ENCODE measurements around the gene ARHGAP6. TPM values are rescaled to one million over a fixed set of nuclear protein-coding genes. Genes with fewer than 3 reads are reported as not detected.

The ARHGAP6 gene
- total and polyA plus RNA-seq, 3 donors from 2014 or later = 4.8 to 11.8 (median 5.7) TPM

DNA sequence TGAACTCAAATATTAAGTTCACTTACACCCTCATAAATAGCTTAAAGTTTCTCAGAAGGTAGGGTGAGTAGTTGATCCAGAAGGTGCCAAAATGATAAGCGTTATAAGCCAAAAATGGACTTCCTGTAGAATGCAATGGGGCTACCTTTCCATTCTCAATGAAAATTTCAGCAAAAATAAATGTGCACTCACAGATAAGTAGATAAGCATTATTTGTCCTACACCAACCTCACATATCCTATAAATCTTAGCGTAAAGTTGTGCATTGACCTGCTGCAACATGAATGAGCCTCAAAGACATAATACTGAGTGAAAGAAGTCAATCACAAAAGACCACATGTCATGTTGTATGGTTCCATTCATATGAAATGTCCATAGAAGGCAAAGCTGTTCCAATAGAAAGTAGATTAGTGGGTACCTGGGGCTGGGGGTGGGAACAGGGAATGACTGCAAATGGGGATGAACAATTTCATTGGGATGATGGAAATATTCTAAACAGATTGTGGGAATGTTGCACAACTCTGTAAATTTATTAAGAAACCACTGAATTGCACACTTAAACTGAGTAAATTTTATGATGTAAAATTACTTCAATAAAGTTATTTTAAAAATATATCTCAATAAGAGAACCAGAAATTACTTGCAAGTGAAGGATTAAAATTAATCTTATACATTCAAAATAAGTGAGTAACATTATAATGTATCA, 271.6 kb downstream of the ARHGAP6 start:
- intact Hi-C loops (cut with DNase I; ENCODE audit: low total_unique reads) = no loop called here
- Histone ChIP-seq H3K27ac (no peak overlapping the region), H3K4me3 (no peak overlapping the region), H3K27me3 (no peaks in the 10 kb centered on the region), H3K9me3 (no peaks in the 10 kb centered on the region), H3K36me3 (ENCODE audit: low read depth, missing control alignments) (no peaks in the 10 kb centered on the region), H3K4me1 (no peaks in the 10 kb centered on the region)
- DNase-seq = no peak
- 87 to 96% methylated on average over 2 of the region's 2 CpGs for WGBS, 2 donors
- TF ChIP-seq, protein P1, sequence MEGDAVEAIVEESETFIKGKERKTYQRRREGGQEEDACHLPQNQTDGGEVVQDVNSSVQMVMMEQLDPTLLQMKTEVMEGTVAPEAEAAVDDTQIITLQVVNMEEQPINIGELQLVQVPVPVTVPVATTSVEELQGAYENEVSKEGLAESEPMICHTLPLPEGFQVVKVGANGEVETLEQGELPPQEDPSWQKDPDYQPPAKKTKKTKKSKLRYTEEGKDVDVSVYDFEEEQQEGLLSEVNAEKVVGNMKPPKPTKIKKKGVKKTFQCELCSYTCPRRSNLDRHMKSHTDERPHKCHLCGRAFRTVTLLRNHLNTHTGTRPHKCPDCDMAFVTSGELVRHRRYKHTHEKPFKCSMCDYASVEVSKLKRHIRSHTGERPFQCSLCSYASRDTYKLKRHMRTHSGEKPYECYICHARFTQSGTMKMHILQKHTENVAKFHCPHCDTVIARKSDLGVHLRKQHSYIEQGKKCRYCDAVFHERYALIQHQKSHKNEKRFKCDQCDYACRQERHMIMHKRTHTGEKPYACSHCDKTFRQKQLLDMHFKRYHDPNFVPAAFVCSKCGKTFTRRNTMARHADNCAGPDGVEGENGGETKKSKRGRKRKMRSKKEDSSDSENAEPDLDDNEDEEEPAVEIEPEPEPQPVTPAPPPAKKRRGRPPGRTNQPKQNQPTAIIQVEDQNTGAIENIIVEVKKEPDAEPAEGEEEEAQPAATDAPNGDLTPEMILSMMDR (IDR thresholded peaks at IDR 0.05) = no peak
- no peak for TF ChIP-seq POLR2A (IDR thresholded peaks at IDR 0.05)

DNA sequence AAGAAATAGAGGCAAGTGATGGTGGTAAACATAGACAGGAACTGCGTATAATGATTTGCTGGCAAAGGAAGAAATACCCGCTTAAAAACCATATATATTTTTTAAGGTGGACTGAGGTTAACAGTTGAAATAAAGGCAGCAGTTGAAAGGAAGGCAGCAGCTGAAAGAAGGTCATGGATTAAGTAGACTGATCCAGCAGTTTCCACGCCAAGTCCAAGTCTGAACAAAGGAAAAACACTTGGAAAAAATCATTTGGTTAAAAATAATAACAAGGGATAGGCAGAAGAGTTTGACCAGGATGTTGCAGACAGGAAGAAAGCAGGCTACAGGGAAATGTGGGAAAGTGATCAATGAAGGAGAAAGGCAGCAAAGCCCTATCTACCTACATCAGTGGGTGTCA, 278.9 kb downstream of the ARHGAP6 start:
- H3K36me3 ChIP-seq (ENCODE audit: low read depth, missing control alignments) = no peaks in the 10 kb centered on the region
- TF ChIP-seq POLR2A (IDR thresholded peaks at IDR 0.05) = no peak
- TF ChIP-seq, protein P1 (IDR thresholded peaks at IDR 0.05) = no peak
- H3K4me3 ChIP-seq = no peak overlapping the region
- H3K4me1 ChIP-seq = no peaks in the 10 kb centered on the region
- 48 to 69% methylated on average over 3 of the region's 3 CpGs for WGBS, 2 donors
- intact Hi-C loops (cut with DNase I; ENCODE audit: low total_unique reads) = no loop called here
- peak overlapping the region in 1 of 2 donors; percentile 56 for H3K27ac ChIP-seq
- DNase-seq = peak; percentile 14
- no peaks in the 10 kb centered on the region for H3K9me3 ChIP-seq
- H3K27me3 ChIP-seq = no peaks in the 10 kb centered on the region

DNA sequence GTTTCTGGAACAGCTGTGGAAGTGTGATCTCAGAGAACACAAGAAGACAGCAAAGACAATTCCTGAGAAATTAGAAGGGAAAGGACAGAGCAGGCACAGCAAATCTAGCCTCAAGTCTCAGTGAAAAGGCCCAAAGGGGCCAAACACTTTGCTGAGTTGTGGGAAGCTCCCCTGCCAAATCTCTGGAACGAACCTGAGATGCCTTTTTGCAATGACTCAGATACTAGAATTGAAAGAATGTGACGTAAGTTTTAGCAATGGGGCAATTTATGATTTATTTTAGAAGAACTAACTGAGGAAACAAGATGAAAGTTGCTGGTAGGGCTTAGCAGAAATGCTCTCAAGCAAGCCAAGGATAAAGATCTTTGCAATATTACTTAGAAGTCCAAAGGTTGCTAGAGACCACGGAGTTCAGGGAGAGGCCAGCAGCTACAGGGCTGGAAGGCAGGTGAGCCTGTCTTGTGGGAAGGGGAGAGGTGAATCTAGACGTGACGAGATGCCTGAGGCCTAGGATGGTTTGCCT, 279.7 kb downstream of the ARHGAP6 start:
- intact Hi-C loops (cut with DNase I; ENCODE audit: low total_unique reads) = no loop called here
- H3K9me3 ChIP-seq = no peaks in the 10 kb centered on the region
- no peaks in the 10 kb centered on the region for H3K4me1 ChIP-seq
- H3K4me3 ChIP-seq = no peak overlapping the region
- peak overlapping the region in 1 of 2 donors; percentile 56 for H3K27ac ChIP-seq
- 64 to 75% methylated on average over 3 to 5 of the region's 5 CpGs for WGBS, 2 donors
- H3K27me3 ChIP-seq = no peaks in the 10 kb centered on the region
- TF ChIP-seq, protein P1 (IDR thresholded peaks at IDR 0.05) = no peak
- TF ChIP-seq POLR2A (IDR thresholded peaks at IDR 0.05) = no peak
- H3K36me3 ChIP-seq (ENCODE audit: low read depth, missing control alignments) = no peaks in the 10 kb centered on the region
- no peak for DNase-seq

DNA sequence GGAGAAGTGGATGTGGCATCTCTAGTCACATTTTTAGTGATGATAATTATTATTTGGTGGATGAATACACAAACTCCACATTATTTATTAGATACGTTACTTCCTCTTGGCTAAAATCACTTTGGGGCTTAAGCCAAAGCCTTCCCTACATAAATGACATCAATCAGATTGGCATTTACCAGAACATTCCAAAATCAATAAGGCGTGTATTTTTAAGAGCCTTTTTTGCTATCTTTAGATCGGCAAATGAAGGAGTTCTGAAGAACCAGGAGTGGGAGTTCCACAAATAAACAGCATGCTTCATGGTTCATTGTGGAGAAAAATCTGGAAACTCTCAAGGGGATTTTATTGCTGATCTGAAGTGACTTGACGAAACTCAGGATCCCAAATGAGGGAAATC, 282.8 kb downstream of the ARHGAP6 start:
- Histone ChIP-seq H3K4me3 (no peak overlapping the region), H3K27ac (no peak overlapping the region), H3K4me1 (no peaks in the 10 kb centered on the region), H3K9me3 (no peaks in the 10 kb centered on the region), H3K27me3 (no peaks in the 10 kb centered on the region), H3K36me3 (ENCODE audit: low read depth, missing control alignments) (no peaks in the 10 kb centered on the region)
- TF ChIP-seq, protein P1 (IDR thresholded peaks at IDR 0.05) = no peak
- no peak for TF ChIP-seq POLR2A (IDR thresholded peaks at IDR 0.05)
- intact Hi-C loops (cut with DNase I; ENCODE audit: low total_unique reads) = no loop called here
- WGBS, 2 donors = 58 to 59% methylated on average over 4 of the region's 4 CpGs
- DNase-seq = no peak

GRCh38 chrX:11381464-11381863, 284.3 kb downstream of the ARHGAP6 start:
- Histone ChIP-seq H3K4me1 (no peaks in the 10 kb centered on the region), H3K36me3 (ENCODE audit: low read depth, missing control alignments) (no peaks in the 10 kb centered on the region), H3K27me3 (no peaks in the 10 kb centered on the region), H3K4me3 (no peak overlapping the region), H3K27ac (no peak overlapping the region), H3K9me3 (no peaks in the 10 kb centered on the region)
- DNase-seq = peak; percentile 60
- intact Hi-C loops (cut with DNase I; ENCODE audit: low total_unique reads) = no loop called here
- WGBS, 2 donors = 23 to 29% methylated on average over 6 of the region's 6 CpGs
- TF ChIP-seq POLR2A (IDR thresholded peaks at IDR 0.05) = no peak
- TF ChIP-seq, protein P1 (IDR thresholded peaks at IDR 0.05) = peak; percentile 53 to 68 (median 56)
